Measurements from ENCODE around the gene PI4KA. TPM values are rescaled to one million over a fixed set of nuclear protein-coding genes. Genes with fewer than 3 reads are reported as not detected.
"Not testable (repeated sequence)": the region's sequence is repeated elsewhere in the genome, so short reads cannot be mapped to it uniquely, and the experiment has no call there.

Gene PI4KA
- total RNA-seq, 1 donor from 2014 or later = 24.1 TPM

GRCh38 chr22:20697481-20698113 is 161.0 kb downstream of the PI4KA start:
- peak; percentile 9 for DNase-seq (ENCODE audit: low read depth)
- not testable (repeated sequence) for H3K4me3 ChIP-seq (ENCODE audit: low read depth, low read length)
- TF ChIP-seq CTCF (conservative IDR thresholded peaks at IDR 0.05; ENCODE audit: low read depth, low read length) = peak; percentile 60

GRCh38 chr22:20696056-20696455 is 162.6 kb downstream of the PI4KA start:
- not testable (repeated sequence) for H3K4me3 ChIP-seq (ENCODE audit: low read depth, low read length); DNase-seq (ENCODE audit: low read depth)

- not testable (repeated sequence) for H3K4me3 ChIP-seq (ENCODE audit: low read depth, low read length); DNase-seq (ENCODE audit: low read depth)
Observed at GRCh38 chr22:20695205-20695604, 163.4 kb downstream of the PI4KA start.

- not testable (repeated sequence) for H3K4me3 ChIP-seq (ENCODE audit: low read depth, low read length); DNase-seq (ENCODE audit: low read depth)
Observed at GRCh38 chr22:20694256-20694655, 164.4 kb downstream of the PI4KA start.

GRCh38 chr22:20692926-20693325 is 165.7 kb downstream of the PI4KA start:
- H3K4me3 ChIP-seq (ENCODE audit: low read depth, low read length); DNase-seq (ENCODE audit: low read depth): not testable (repeated sequence)

GRCh38 chr22:20690586-20691317 is 167.9 kb downstream of the PI4KA start:
- not testable (repeated sequence) for DNase-seq (ENCODE audit: low read depth); H3K4me3 ChIP-seq (ENCODE audit: low read depth, low read length)

GRCh38 chr22:20687356-20688172 is 171.0 kb downstream of the PI4KA start:
- not testable (repeated sequence) for H3K4me3 ChIP-seq (ENCODE audit: low read depth, low read length); DNase-seq (ENCODE audit: low read depth)

GRCh38 chr22:20685764-20686163 is 172.8 kb downstream of the PI4KA start:
- not testable (repeated sequence) for DNase-seq (ENCODE audit: low read depth); H3K4me3 ChIP-seq (ENCODE audit: low read depth, low read length)

- not testable (repeated sequence) for DNase-seq (ENCODE audit: low read depth); H3K4me3 ChIP-seq (ENCODE audit: low read depth, low read length)
Observed at GRCh38 chr22:20678792-20679435, 179.7 kb downstream of the PI4KA start.

- no peak for DNase-seq (ENCODE audit: low read depth)
- H3K4me3 ChIP-seq (ENCODE audit: low read depth, low read length) = no peak overlapping the region
- TF ChIP-seq CTCF (conservative IDR thresholded peaks at IDR 0.05; ENCODE audit: low read depth, low read length) = no peak
Observed at GRCh38 chr22:20677684-20678242, 180.8 kb downstream of the PI4KA start.

- not testable (repeated sequence) for DNase-seq (ENCODE audit: low read depth)
Observed at GRCh38 chr22:20675613-20676012, 183.0 kb downstream of the PI4KA start.

More at GRCh38 chr22:20675613-20676012, 183.0 kb downstream of the PI4KA start:
- H3K4me3 ChIP-seq (ENCODE audit: low read depth, low read length) = not testable (repeated sequence)
